WTC11 (cell line): ENCODE data around the gene CSNK1A1.
"Not testable (repeated sequence)": the region's sequence is repeated elsewhere in the genome, so short reads cannot be mapped to it uniquely, and the experiment has no call there.

ENCODE experiments used
- ELF4 ChIP-seq: sonication (generic); formaldehyde crosslinking; IDR thresholded peaks from 2 replicates; pipeline ENCODE4 v1.8.1; 2022; ENCODE audit warnings: low read depth, mild to moderate bottlenecking, moderate library complexity, missing genetic modification reagents
- FOXJ3 ChIP-seq: sonication (generic); formaldehyde crosslinking; IDR thresholded peaks from 2 replicates; pipeline ENCODE4 v1.9.0; 2021; ENCODE audit warnings: missing genetic modification reagents, mild to moderate bottlenecking, borderline replicate concordance
- KAT7 ChIP-seq: sonication (generic); formaldehyde crosslinking; IDR thresholded peaks from 2 replicates; pipeline ENCODE4 v1.8.1; 2023; ENCODE audit warnings: missing genetic modification reagents, mild to moderate bottlenecking, borderline replicate concordance
- NR2C2 ChIP-seq: sonication (generic); formaldehyde crosslinking; IDR thresholded peaks from 2 replicates; pipeline ENCODE4 v1.8.0; 2022; ENCODE audit warnings: mild to moderate bottlenecking, missing genetic modification reagents
- TF ChIP-seq, protein P1 (sequence below): fragments of 200-600 bp; IDR thresholded peaks from 2 replicates; pipeline ENCODE4 v1.8.0; 2022; ENCODE audit warnings: antibody characterized with exemption
- TF ChIP-seq, protein P2 (sequence below): sonication (generic); formaldehyde crosslinking; IDR thresholded peaks from 2 replicates; pipeline ENCODE4 v1.8.0; 2022; ENCODE audit warnings: missing genetic modification reagents

DNA sequence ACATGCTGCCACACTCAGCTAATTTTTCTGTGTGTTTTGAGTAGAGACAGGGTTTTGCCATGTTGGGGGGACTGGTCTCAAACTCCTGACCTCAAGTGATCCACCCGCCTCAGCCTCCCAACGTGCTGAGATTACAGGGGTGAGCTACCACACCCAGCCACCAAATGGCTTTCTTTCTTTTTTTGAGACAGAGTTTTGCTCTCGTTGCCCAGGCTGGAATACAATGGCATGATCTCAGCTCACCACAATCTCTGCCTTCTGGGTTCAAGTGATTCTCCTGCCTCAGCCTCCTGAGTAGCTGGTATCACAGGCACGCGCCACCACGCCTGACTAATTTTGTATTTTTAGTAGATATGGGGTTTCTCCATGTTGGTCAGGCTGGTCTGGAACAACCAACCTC is 15.5 kb downstream of the CSNK1A1 start:
- TF ChIP-seq, protein P1, sequence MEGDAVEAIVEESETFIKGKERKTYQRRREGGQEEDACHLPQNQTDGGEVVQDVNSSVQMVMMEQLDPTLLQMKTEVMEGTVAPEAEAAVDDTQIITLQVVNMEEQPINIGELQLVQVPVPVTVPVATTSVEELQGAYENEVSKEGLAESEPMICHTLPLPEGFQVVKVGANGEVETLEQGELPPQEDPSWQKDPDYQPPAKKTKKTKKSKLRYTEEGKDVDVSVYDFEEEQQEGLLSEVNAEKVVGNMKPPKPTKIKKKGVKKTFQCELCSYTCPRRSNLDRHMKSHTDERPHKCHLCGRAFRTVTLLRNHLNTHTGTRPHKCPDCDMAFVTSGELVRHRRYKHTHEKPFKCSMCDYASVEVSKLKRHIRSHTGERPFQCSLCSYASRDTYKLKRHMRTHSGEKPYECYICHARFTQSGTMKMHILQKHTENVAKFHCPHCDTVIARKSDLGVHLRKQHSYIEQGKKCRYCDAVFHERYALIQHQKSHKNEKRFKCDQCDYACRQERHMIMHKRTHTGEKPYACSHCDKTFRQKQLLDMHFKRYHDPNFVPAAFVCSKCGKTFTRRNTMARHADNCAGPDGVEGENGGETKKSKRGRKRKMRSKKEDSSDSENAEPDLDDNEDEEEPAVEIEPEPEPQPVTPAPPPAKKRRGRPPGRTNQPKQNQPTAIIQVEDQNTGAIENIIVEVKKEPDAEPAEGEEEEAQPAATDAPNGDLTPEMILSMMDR: not testable (repeated sequence)
- TF ChIP-seq, protein P2, sequence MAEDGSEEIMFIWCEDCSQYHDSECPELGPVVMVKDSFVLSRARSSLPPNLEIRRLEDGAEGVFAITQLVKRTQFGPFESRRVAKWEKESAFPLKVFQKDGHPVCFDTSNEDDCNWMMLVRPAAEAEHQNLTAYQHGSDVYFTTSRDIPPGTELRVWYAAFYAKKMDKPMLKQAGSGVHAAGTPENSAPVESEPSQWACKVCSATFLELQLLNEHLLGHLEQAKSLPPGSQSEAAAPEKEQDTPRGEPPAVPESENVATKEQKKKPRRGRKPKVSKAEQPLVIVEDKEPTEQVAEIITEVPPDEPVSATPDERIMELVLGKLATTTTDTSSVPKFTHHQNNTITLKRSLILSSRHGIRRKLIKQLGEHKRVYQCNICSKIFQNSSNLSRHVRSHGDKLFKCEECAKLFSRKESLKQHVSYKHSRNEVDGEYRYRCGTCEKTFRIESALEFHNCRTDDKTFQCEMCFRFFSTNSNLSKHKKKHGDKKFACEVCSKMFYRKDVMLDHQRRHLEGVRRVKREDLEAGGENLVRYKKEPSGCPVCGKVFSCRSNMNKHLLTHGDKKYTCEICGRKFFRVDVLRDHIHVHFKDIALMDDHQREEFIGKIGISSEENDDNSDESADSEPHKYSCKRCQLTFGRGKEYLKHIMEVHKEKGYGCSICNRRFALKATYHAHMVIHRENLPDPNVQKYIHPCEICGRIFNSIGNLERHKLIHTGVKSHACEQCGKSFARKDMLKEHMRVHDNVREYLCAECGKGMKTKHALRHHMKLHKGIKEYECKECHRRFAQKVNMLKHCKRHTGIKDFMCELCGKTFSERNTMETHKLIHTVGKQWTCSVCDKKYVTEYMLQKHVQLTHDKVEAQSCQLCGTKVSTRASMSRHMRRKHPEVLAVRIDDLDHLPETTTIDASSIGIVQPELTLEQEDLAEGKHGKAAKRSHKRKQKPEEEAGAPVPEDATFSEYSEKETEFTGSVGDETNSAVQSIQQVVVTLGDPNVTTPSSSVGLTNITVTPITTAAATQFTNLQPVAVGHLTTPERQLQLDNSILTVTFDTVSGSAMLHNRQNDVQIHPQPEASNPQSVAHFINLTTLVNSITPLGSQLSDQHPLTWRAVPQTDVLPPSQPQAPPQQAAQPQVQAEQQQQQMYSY (CRISPR knock-in tag): not testable (repeated sequence)
- TF ChIP-seq NR2C2, KAT7, FOXJ3, ELF4 (CRISPR knock-in tag): not testable (repeated sequence)
